ENCODE measurements around the gene PRKN. TPM values are rescaled to one million over a fixed set of nuclear protein-coding genes. Genes with fewer than 3 reads are reported as not detected.
"Not testable (repeated sequence)": the region's sequence is repeated elsewhere in the genome, so short reads cannot be mapped to it uniquely, and the experiment has no call there.

PRKN gene
- total and polyA plus RNA-seq, 5 experiments from 2014 or later: 2.2 to 5.6 (median 3.5) TPM

- peaks cover 0 to 3% (median 0%) of the 10 kb centered on the region in 9 donors for H3K9me3 Mint-ChIP-seq
- ATAC-seq (no peak), DNase-seq (no peak)
- no peaks in the 10 kb centered on the region for H3K27me3 Mint-ChIP-seq
- no peaks in the 10 kb centered on the region for H3K4me1 Mint-ChIP-seq
- no peak overlapping the region for H3K27ac Mint-ChIP-seq
- H3K4me3 Mint-ChIP-seq: no peak overlapping the region
- peaks cover 0 to under 1% (median 0%) of the 10 kb centered on the region in 3 donors for H3K36me3 Mint-ChIP-seq
- POLR2A ChIA-PET: no interaction called here
These were observed 833.1 kb downstream of the PRKN start for GRCh38 chr6:161894436-161894835.

GRCh38 chr6:161891542-161891941 lies 836.0 kb downstream of the PRKN start:
- no peak overlapping the region for H3K27ac Mint-ChIP-seq
- POLR2A ChIA-PET: no interaction called here
- no peaks in the 10 kb centered on the region for H3K36me3 Mint-ChIP-seq
- no peaks in the 10 kb centered on the region for H3K9me3 Mint-ChIP-seq
- ATAC-seq (no peak), DNase-seq (no peak)
- no peaks in the 10 kb centered on the region for H3K4me1 Mint-ChIP-seq
- no peak overlapping the region for H3K4me3 Mint-ChIP-seq
- H3K27me3 Mint-ChIP-seq: no peaks in the 10 kb centered on the region

GRCh38 chr6:161890832-161891297 lies 836.7 kb downstream of the PRKN start:
- no peaks in the 10 kb centered on the region for H3K4me1 Mint-ChIP-seq
- no peaks in the 10 kb centered on the region for H3K27me3 Mint-ChIP-seq
- ATAC-seq (no peak), DNase-seq (no peak)
- H3K9me3 Mint-ChIP-seq: no peaks in the 10 kb centered on the region
- H3K27ac Mint-ChIP-seq: no peak overlapping the region
- no peaks in the 10 kb centered on the region for H3K36me3 Mint-ChIP-seq
- POLR2A ChIA-PET: no interaction called here
- no peak overlapping the region for H3K4me3 Mint-ChIP-seq

GRCh38 chr6:161890133-161890831 lies 837.3 kb downstream of the PRKN start:
- Mint-ChIP-seq H3K36me3 (no peaks in the 10 kb centered on the region), H3K4me1 (no peaks in the 10 kb centered on the region), H3K4me3 (no peak overlapping the region), H3K27ac (peak overlapping the region in 1 of 10 donors; percentile 25), H3K9me3 (no peaks in the 10 kb centered on the region), H3K27me3 (no peaks in the 10 kb centered on the region)
- POLR2A ChIA-PET: no interaction called here
- ATAC-seq (no peak), DNase-seq (no peak)

GRCh38 chr6:161889324-161889723 lies 838.2 kb downstream of the PRKN start:
- no peak overlapping the region for H3K27ac Mint-ChIP-seq
- H3K9me3 Mint-ChIP-seq: no peaks in the 10 kb centered on the region
- no peak for ATAC-seq
- H3K27me3 Mint-ChIP-seq: no peaks in the 10 kb centered on the region
- POLR2A ChIA-PET: no interaction called here
- H3K4me3 Mint-ChIP-seq: no peak overlapping the region
- DNase-seq: no peak
- H3K4me1 Mint-ChIP-seq: no peaks in the 10 kb centered on the region
- no peaks in the 10 kb centered on the region for H3K36me3 Mint-ChIP-seq

- ATAC-seq, H3K9me3 Mint-ChIP-seq, H3K4me1 Mint-ChIP-seq, H3K4me3 Mint-ChIP-seq, H3K27me3 Mint-ChIP-seq, POLR2A ChIA-PET, H3K36me3 Mint-ChIP-seq, DNase-seq, H3K27ac Mint-ChIP-seq: not testable (repeated sequence)
These were observed 841.0 kb downstream of the PRKN start for GRCh38 chr6:161886545-161886944.

GRCh38 chr6:161884782-161885181 lies 842.8 kb downstream of the PRKN start:
- Mint-ChIP-seq H3K36me3 (peaks cover 0 to 4% (median 0%) of the 10 kb centered on the region in 3 donors), H3K27ac (no peak overlapping the region), H3K9me3 (peaks cover 0 to 5% (median 0%) of the 10 kb centered on the region in 9 donors), H3K27me3 (no peaks in the 10 kb centered on the region), H3K4me3 (no peak overlapping the region), H3K4me1 (no peaks in the 10 kb centered on the region)
- no peak for ATAC-seq
- no peak for DNase-seq
- POLR2A ChIA-PET: no interaction called here

GRCh38 chr6:161882196-161882765 lies 845.3 kb downstream of the PRKN start:
- Mint-ChIP-seq H3K27me3 (no peaks in the 10 kb centered on the region), H3K4me1 (no peaks in the 10 kb centered on the region), H3K4me3 (no peak overlapping the region), H3K9me3 (peaks cover 0 to 10% (median 0%) of the 10 kb centered on the region in 9 donors), H3K27ac (no peak overlapping the region), H3K36me3 (peaks cover 0 to 9% (median 4%) of the 10 kb centered on the region in 3 donors)
- POLR2A ChIA-PET: no interaction called here
- DNase-seq (no peak), ATAC-seq (no peak)

- no peak overlapping the region for H3K27ac Mint-ChIP-seq
- H3K9me3 Mint-ChIP-seq: peaks cover 0 to 10% (median 2%) of the 10 kb centered on the region in 9 donors
- H3K27me3 Mint-ChIP-seq: no peaks in the 10 kb centered on the region
- H3K4me3 Mint-ChIP-seq: no peak overlapping the region
- ATAC-seq (no peak), DNase-seq (no peak)
- no peaks in the 10 kb centered on the region for H3K4me1 Mint-ChIP-seq
- POLR2A ChIA-PET: no interaction called here
- peaks cover 0 to 9% (median 9%) of the 10 kb centered on the region in 3 donors for H3K36me3 Mint-ChIP-seq
These were observed 847.5 kb downstream of the PRKN start for GRCh38 chr6:161880056-161880455.

GRCh38 chr6:161876231-161876630 lies 851.3 kb downstream of the PRKN start:
- POLR2A ChIA-PET: no interaction called here
- no peaks in the 10 kb centered on the region for H3K27me3 Mint-ChIP-seq
- DNase-seq (no peak), ATAC-seq (no peak)
- H3K4me1 Mint-ChIP-seq: no peaks in the 10 kb centered on the region
- peaks cover 0 to 9% (median 7%) of the 10 kb centered on the region in 3 donors for H3K36me3 Mint-ChIP-seq
- H3K27ac Mint-ChIP-seq: no peak overlapping the region
- H3K4me3 Mint-ChIP-seq: no peak overlapping the region
- H3K9me3 Mint-ChIP-seq: peaks cover 0 to 7% (median 0%) of the 10 kb centered on the region in 9 donors

- Mint-ChIP-seq H3K36me3 (peaks cover 0 to 10% (median 5%) of the 10 kb centered on the region in 3 donors), H3K4me3 (no peak overlapping the region), H3K9me3 (peaks cover 0 to 5% (median 2%) of the 10 kb centered on the region in 9 donors), H3K27me3 (no peaks in the 10 kb centered on the region), H3K27ac (no peak overlapping the region), H3K4me1 (no peaks in the 10 kb centered on the region)
- ATAC-seq (no peak), DNase-seq (no peak)
- POLR2A ChIA-PET: no interaction called here
These were observed 857.2 kb downstream of the PRKN start for GRCh38 chr6:161870236-161870901.

GRCh38 chr6:161869491-161869890 lies 858.1 kb downstream of the PRKN start:
- no peaks in the 10 kb centered on the region for H3K4me1 Mint-ChIP-seq
- POLR2A ChIA-PET: no interaction called here
- H3K27ac Mint-ChIP-seq: no peak overlapping the region
- no peaks in the 10 kb centered on the region for H3K27me3 Mint-ChIP-seq
- no peak for DNase-seq
- H3K4me3 Mint-ChIP-seq: no peak overlapping the region
- H3K36me3 Mint-ChIP-seq: peaks cover 0 to 10% (median 5%) of the 10 kb centered on the region in 3 donors
- peaks cover 0 to 5% (median 2%) of the 10 kb centered on the region in 9 donors for H3K9me3 Mint-ChIP-seq
- ATAC-seq: no peak

- Mint-ChIP-seq H3K9me3 (peaks cover 0 to 12% (median 5%) of the 10 kb centered on the region in 9 donors), H3K4me3 (no peak overlapping the region), H3K27ac (peak overlapping the region in 1 of 10 donors; percentile 50), H3K4me1 (peaks cover 2 to 9% (median 4%) of the 10 kb centered on the region in 4 donors), H3K27me3 (no peaks in the 10 kb centered on the region), H3K36me3 (peaks cover 0 to 14% (median 11%) of the 10 kb centered on the region in 3 donors)
- DNase-seq (no peak), ATAC-seq (no peak)
- POLR2A ChIA-PET: no interaction called here
These were observed 861.0 kb downstream of the PRKN start for GRCh38 chr6:161866570-161866969.

Measured in naive thymus-derived CD8-positive, alpha-beta T cell (primary cell).